Activated CD4-positive, CD25-positive, alpha-beta regulatory T cell treated with anti-CD3 and anti-CD28 coated beads, Interleukin-2, amount 50 U/mL, for 24 hours (primary cell): ENCODE measurements around the gene LRRC61.
"Not testable (repeated sequence)": the region's sequence is repeated elsewhere in the genome, so short reads cannot be mapped to it uniquely, and the experiment has no call there.

Experiments
- ATAC-seq, 2 donors: fragments of 150-1000 bp; cut with Tn5 transposase; one replicate each; pipeline ENCODE4 v1.10.0; 2021; ENCODE audit warnings: mild to moderate bottlenecking in 1 of 2, moderate library complexity in 1 of 2

The LRRC61 gene

GRCh38 chr7:150322833-150323681 is at the start of gene LRRC61, which contains the start of gene ACTR3C:
Gene LRRC61, plus strand, starts transcription at chr7:150323355. Its CDS starts 13,507 bp downstream, at chr7:150336862.
Gene ACTR3C, minus strand, starts transcription at chr7:150323545. Its CDS starts 28,249 bp downstream, at chr7:150295296.
- peak; percentile 17 to 44 for ATAC-seq

- peak in 1 of 2 donors; percentile 60 for ATAC-seq
Observed at GRCh38 chr7:150276132-150276695, 46.9 kb upstream of the LRRC61 start.

- ATAC-seq, result not testable (repeated sequence)
Observed at GRCh38 chr7:150278383-150278782, 44.8 kb upstream of the LRRC61 start.

- ATAC-seq, result not testable (repeated sequence)
Observed at GRCh38 chr7:150281681-150282403, 41.3 kb upstream of the LRRC61 start.

GRCh38 chr7:150283111-150283510 is 40.0 kb upstream of the LRRC61 start:
- ATAC-seq, result not testable (repeated sequence)

- peak; percentile 93 to 95 for ATAC-seq
Observed at GRCh38 chr7:150283608-150284007, 39.5 kb upstream of the LRRC61 start.

- ATAC-seq, result peak; percentile 57 to 61
Observed at GRCh38 chr7:150285849-150286754, 37.1 kb upstream of the LRRC61 start.

GRCh38 chr7:150287815-150288214 is 35.3 kb upstream of the LRRC61 start:
- not testable (repeated sequence) for ATAC-seq

GRCh38 chr7:150288816-150289215 is 34.3 kb upstream of the LRRC61 start:
- not testable (repeated sequence) for ATAC-seq

GRCh38 chr7:150290317-150290716 is 32.8 kb upstream of the LRRC61 start:
- not testable (repeated sequence) for ATAC-seq

- ATAC-seq, result not testable (repeated sequence)
Observed at GRCh38 chr7:150295027-150295426, 28.1 kb upstream of the LRRC61 start.

GRCh38 chr7:150295614-150296013 is 27.5 kb upstream of the LRRC61 start:
- ATAC-seq, result not testable (repeated sequence)

GRCh38 chr7:150296802-150297201 is 26.4 kb upstream of the LRRC61 start:
- not testable (repeated sequence) for ATAC-seq

- ATAC-seq, result not testable (repeated sequence)
Observed at GRCh38 chr7:150297978-150298377, 25.2 kb upstream of the LRRC61 start.

- not testable (repeated sequence) for ATAC-seq
Observed at GRCh38 chr7:150302908-150303310, 20.2 kb upstream of the LRRC61 start.

- ATAC-seq, result not testable (repeated sequence)
Observed at GRCh38 chr7:150304499-150305258, 18.5 kb upstream of the LRRC61 start.

- ATAC-seq, result not testable (repeated sequence)
Observed at GRCh38 chr7:150305259-150305902, 17.8 kb upstream of the LRRC61 start.

- ATAC-seq, result not testable (repeated sequence)
Observed at GRCh38 chr7:150305903-150306284, 17.3 kb upstream of the LRRC61 start.

GRCh38 chr7:150306377-150306776 is 16.8 kb upstream of the LRRC61 start:
- not testable (repeated sequence) for ATAC-seq

GRCh38 chr7:150307129-150307528 is 16.0 kb upstream of the LRRC61 start:
- no peak for ATAC-seq

GRCh38 chr7:150307904-150308303 is 15.3 kb upstream of the LRRC61 start:
- ATAC-seq, result no peak
